Measurements from ENCODE around the gene TPP1. TPM values are rescaled to one million over a fixed set of nuclear protein-coding genes. Genes with fewer than 3 reads are reported as not detected.

Gene TPP1
- total RNA-seq, 6 experiments from 2014 or later: 62.5 to 159 (median 81.0) TPM

DNA sequence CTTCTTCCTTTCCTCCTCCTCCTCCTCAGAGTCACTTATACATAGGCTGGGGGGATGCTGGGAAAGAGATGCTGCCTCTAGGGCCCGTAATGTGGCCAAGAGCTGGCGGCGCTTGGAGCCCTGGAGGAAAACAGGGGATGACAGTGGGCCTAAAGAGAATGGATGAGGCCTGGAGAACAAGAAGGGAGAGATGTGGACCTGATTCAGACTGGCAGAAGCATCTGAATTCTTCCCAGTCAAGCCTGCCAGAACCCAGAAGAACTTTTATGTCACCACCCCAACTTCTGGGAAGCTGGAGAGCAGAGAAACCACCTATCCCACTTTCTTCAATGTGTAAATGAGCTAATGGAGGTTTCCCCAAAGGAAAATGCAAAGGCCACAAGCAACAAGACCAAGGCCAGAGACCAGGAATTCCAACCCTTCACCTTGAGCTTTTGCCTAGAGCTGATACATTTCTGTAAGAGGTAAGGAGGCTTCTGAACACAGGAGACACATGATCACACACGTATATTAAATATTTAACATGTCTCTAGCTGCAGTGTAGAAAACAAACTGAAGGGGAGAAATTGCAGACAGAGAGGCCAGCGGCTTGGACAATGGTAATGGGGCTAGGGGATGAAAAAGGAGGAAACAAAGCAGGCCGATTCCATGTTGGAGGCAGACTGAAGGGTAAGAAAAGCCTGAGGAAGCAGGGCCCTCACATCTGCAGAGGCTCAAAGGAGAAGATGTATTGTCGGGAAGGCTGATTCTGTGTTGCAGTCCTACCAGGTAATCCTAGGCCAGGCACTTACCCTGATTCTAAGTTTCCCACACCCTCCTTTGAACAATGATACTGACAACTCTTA, 16.9 kb downstream of the TPP1 start:
- peak overlapping the region; percentile 73 to 89 (median 77) for H3K4me3 ChIP-seq
- no peak for TF ChIP-seq CTCF (IDR thresholded peaks at IDR 0.05)
- no peak for TF ChIP-seq POLR2A (IDR thresholded peaks at IDR 0.05)
- H3K27me3 ChIP-seq: no peaks in the 10 kb centered on the region
- DNase-seq: no peak
- H3K4me1 ChIP-seq: peaks cover 0 to 60% (median 21%) of the 10 kb centered on the region in 4 donors
- WGBS (ENCODE audit: insufficient coverage, low coverage, low lambda C conversion rate, missing lambda C conversion rate): 44% methylated on average over 7 of the region's 7 CpGs
- no peak for ATAC-seq
- intact Hi-C loops (cut with DNase I): no loop called here
- H3K9me3 ChIP-seq: no peaks in the 10 kb centered on the region
- H3K27ac ChIP-seq: peak overlapping the region in 2 of 3 donors; percentile 84 to 91
- peaks cover 0 to 30% (median 13%) of the 10 kb centered on the region in 4 donors for H3K36me3 ChIP-seq

DNA sequence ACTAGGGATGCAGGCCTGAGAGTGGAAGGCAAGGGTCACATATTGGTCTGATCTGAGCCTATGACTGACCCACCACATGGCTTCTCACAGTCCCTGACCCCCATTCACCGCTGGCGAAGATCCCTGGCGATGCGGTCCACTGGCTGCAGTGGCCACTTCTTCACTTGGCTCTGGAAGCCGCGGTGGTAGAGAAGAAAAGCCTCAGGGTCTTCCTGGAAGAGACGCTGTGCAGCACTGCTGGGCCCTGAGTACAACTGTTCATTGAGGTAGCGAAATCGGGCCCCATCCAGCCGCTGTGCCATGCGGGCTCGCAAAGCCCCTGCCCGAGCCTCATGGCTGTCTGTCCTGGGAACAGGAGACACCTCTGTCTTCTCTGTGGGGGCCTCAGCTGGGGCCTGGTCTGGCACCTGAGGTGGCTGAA, 18.2 kb downstream of the TPP1 start:
- 80% methylated on average over 4 of the region's 13 CpGs for WGBS (ENCODE audit: insufficient coverage, low coverage, low lambda C conversion rate, missing lambda C conversion rate)
- intact Hi-C loops (cut with DNase I): no loop called here
- DNase-seq (no peak), ATAC-seq (no peak)
- Histone ChIP-seq H3K4me3 (no peak overlapping the region), H3K4me1 (peaks cover 0 to 48% (median 19%) of the 10 kb centered on the region in 4 donors), H3K36me3 (peaks cover 0 to 34% (median 13%) of the 10 kb centered on the region in 4 donors), H3K27me3 (no peaks in the 10 kb centered on the region), H3K9me3 (no peaks in the 10 kb centered on the region), H3K27ac (no peak overlapping the region)
- TF ChIP-seq POLR2A (IDR thresholded peaks at IDR 0.05) (no peak), CTCF (IDR thresholded peaks at IDR 0.05) (no peak)

DNA sequence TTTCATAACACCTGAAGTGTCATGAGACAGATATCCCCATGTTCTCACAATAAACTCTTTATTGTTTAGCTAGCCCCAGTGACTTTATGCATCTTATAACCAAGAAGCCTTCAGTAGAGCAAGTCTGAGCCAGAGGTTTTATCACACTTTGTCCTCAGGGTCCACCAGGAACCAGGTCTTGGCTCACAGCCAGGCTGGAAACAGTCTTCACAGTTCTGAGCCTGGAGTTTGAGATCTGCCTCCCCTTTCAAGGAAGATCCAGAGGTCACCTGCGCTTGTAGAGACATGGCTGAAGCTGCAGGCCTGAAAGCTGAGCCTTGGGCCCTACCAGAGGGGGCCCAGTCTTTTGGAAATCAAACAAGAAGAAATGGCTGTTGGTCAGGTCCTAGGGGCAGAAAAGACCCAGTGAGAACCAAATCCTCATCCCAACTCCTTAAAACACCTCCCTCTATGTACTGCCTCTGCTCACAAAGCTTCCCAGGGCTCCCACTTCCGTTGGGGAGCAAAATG, 19.3 kb downstream of the TPP1 start:
- H3K4me3 ChIP-seq: no peak overlapping the region
- peaks cover 0 to 38% (median 14%) of the 10 kb centered on the region in 4 donors for H3K4me1 ChIP-seq
- DNase-seq (no peak), ATAC-seq (no peak)
- H3K27me3 ChIP-seq: no peaks in the 10 kb centered on the region
- 93% methylated on average over 2 of the region's 2 CpGs for WGBS (ENCODE audit: insufficient coverage, low coverage, low lambda C conversion rate, missing lambda C conversion rate)
- no peaks in the 10 kb centered on the region for H3K9me3 ChIP-seq
- TF ChIP-seq CTCF (IDR thresholded peaks at IDR 0.05): no peak
- TF ChIP-seq POLR2A (IDR thresholded peaks at IDR 0.05): no peak
- intact Hi-C loops (cut with DNase I): no loop called here
- H3K36me3 ChIP-seq: peaks cover 0 to 34% (median 13%) of the 10 kb centered on the region in 4 donors
- H3K27ac ChIP-seq: no peak overlapping the region

- TF ChIP-seq POLR2A (IDR thresholded peaks at IDR 0.05) (no peak), CTCF (IDR thresholded peaks at IDR 0.05) (no peak)
- DNase-seq (no peak), ATAC-seq (no peak)
- 67% methylated on average over 1 of the region's 1 CpG for WGBS (ENCODE audit: insufficient coverage, low coverage, low lambda C conversion rate, missing lambda C conversion rate)
- H3K4me1 ChIP-seq: peaks cover 0 to 33% (median 12%) of the 10 kb centered on the region in 4 donors
- no peaks in the 10 kb centered on the region for H3K27me3 ChIP-seq
- no peak overlapping the region for H3K27ac ChIP-seq
- H3K36me3 ChIP-seq: peaks cover 0 to 34% (median 13%) of the 10 kb centered on the region in 4 donors
- no peak overlapping the region for H3K4me3 ChIP-seq
- intact Hi-C loops (cut with DNase I): no loop called here
- no peaks in the 10 kb centered on the region for H3K9me3 ChIP-seq
Observed at GRCh38 chr11:6599449-6599848, 19.8 kb downstream of the TPP1 start.
